WI38 (cell line): ENCODE data around the gene SERPINB2.

Experiments used
- H3K4me3 ChIP-seq: 2 replicates; pipeline ENCODE4 v1.5.1; 2011; ENCODE audit warnings: low read depth, mild to moderate bottlenecking, control low read depth, low read length
- CTCF ChIP-seq: IDR thresholded peaks from 2 replicates; pipeline ENCODE4 v1.5.1; 2012; ENCODE audit warnings: low read depth, mild to moderate bottlenecking, control low read depth, low read length

Gene SERPINB2

GRCh38 chr18:63872586-63872985 lies 14.9 kb upstream of the SERPINB2 start:
- TF ChIP-seq CTCF: no peak
- H3K4me3 ChIP-seq: no peak overlapping the region

- TF ChIP-seq CTCF: no peak
- no peak overlapping the region for H3K4me3 ChIP-seq
These were observed 9.2 kb upstream of the SERPINB2 start for GRCh38 chr18:63878343-63878742.

GRCh38 chr18:63878925-63879324 lies 8.6 kb upstream of the SERPINB2 start:
- no peak for TF ChIP-seq CTCF

GRCh38 chr18:63879709-63880108 lies 7.8 kb upstream of the SERPINB2 start:
- TF ChIP-seq CTCF: no peak
- H3K4me3 ChIP-seq: no peak overlapping the region

More at GRCh38 chr18:63878925-63879324, 8.6 kb upstream of the SERPINB2 start:
- H3K4me3 ChIP-seq: no peak overlapping the region

GRCh38 chr18:63881851-63882250 lies 5.7 kb upstream of the SERPINB2 start:
- TF ChIP-seq CTCF: no peak
- no peak overlapping the region for H3K4me3 ChIP-seq

GRCh38 chr18:63882333-63883141 lies 5.0 kb upstream of the SERPINB2 start:
- H3K4me3 ChIP-seq: no peak overlapping the region
- no peak for TF ChIP-seq CTCF

GRCh38 chr18:63883617-63884016 lies 3.9 kb upstream of the SERPINB2 start:
- no peak for TF ChIP-seq CTCF
- H3K4me3 ChIP-seq: no peak overlapping the region
